ENCODE data around the gene OR6C70. TPM values are rescaled to one million over a fixed set of nuclear protein-coding genes. Genes with fewer than 3 reads are reported as not detected.

Gene OR6C70
- total and polyA plus RNA-seq, 2 of the 4 experiments (the other 2 are of a cell fraction), result not detected

DNA sequence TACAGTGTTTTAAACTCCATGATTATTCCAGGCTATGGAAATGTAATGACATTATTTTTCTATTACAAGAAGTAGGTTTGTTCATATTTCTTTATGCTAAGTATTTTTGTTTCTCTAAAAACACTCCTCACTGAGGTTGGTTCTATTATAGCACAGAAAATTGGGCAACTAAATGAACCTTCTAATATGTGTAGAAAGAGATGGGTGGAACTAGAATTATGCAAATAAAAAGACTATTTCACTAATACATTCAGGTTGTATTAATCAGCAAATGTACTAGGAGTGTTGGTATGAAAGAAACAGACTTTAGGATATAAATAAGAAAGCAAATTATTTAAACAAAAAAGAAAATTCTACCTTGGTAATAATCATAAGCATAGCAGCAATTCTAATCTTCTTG is 21.1 kb downstream of the OR6C70 start:
- no peak for TF ChIP-seq MAZ (IDR thresholded peaks at IDR 0.05; ENCODE audit: borderline replicate concordance, low read depth, low read length)
- TF ChIP-seq MXI1 (IDR thresholded peaks at IDR 0.05; ENCODE audit: borderline replicate concordance, low read depth, low read length), result no peak
- no peak for TF ChIP-seq POLR2A (IDR thresholded peaks at IDR 0.05; ENCODE audit: low read depth, low read length)
- TF ChIP-seq, protein P1, sequence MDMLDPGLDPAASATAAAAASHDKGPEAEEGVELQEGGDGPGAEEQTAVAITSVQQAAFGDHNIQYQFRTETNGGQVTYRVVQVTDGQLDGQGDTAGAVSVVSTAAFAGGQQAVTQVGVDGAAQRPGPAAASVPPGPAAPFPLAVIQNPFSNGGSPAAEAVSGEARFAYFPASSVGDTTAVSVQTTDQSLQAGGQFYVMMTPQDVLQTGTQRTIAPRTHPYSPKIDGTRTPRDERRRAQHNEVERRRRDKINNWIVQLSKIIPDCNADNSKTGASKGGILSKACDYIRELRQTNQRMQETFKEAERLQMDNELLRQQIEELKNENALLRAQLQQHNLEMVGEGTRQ (IDR thresholded peaks at IDR 0.05; ENCODE audit: low read depth, low read length), result no peak
- no peak for TF ChIP-seq CTCF (conservative IDR thresholded peaks at IDR 0.05; ENCODE audit: low read depth, low read length)
- no peak for TF ChIP-seq RFX5 (IDR thresholded peaks at IDR 0.05; ENCODE audit: low read depth, low read length)
- Histone ChIP-seq H3K4me3 (ENCODE audit: insufficient read depth, low read depth, low read length) (no peak overlapping the region), H3K36me3 (ENCODE audit: control insufficient read depth, insufficient read depth, low read length) (no peaks in the 10 kb centered on the region), H3K4ac (ENCODE audit: low read depth, low read length) (no peak overlapping the region), H2AFZ (replicated peaks; ENCODE audit: low read length, poor library complexity) (no peak overlapping the region), H4K8ac (ENCODE audit: low read depth in 2 of 2, low read length in 2 of 2) (no peak overlapping the region), H3K23ac (ENCODE audit: low read depth, low read length) (no peak overlapping the region), H3K27ac (ENCODE audit: insufficient read depth, low read length) (no peak overlapping the region), H3K27me3 (ENCODE audit: control insufficient read depth, insufficient read depth, low read length) (no peaks in the 10 kb centered on the region), H3K79me1 (ENCODE audit: low read depth in 1 of 2, low read length in 2 of 2) (no peaks in the 10 kb centered on the region), H3K56ac (ENCODE audit: extremely low read depth, insufficient read depth, low read length) (no peak overlapping the region), H4K5ac (ENCODE audit: low read depth, low read length) (no peak overlapping the region), H2BK120ac (ENCODE audit: low read depth, low read length) (no peak overlapping the region), H2BK15ac (ENCODE audit: low read depth, low read length) (no peak overlapping the region), H3K18ac (ENCODE audit: low read depth, low read length) (no peak overlapping the region), H3K4me1 (ENCODE audit: control insufficient read depth, insufficient read depth, low read length) (no peaks in the 10 kb centered on the region), H2AK5ac (ENCODE audit: low read depth, low read length) (no peak overlapping the region), H4K20me1 (ENCODE audit: insufficient read depth, low read length) (no peaks in the 10 kb centered on the region), H2AK9ac (replicated peaks; ENCODE audit: low read depth, low read length, poor library complexity) (no peak overlapping the region), H3K4me2 (ENCODE audit: low read depth, low read length) (no peak overlapping the region), H2BK5ac (ENCODE audit: low read depth, low read length, poor library complexity, severe bottlenecking) (no peak overlapping the region), H3K14ac (replicated peaks; ENCODE audit: low read depth, low read length) (no peak overlapping the region), H2BK20ac (ENCODE audit: low read depth, low read length) (no peak overlapping the region), H3K9me3 (ENCODE audit: control insufficient read depth, insufficient read depth, low read length) (no peaks in the 10 kb centered on the region), H3K9ac (ENCODE audit: low read depth, low read length) (no peak overlapping the region), H4K91ac (ENCODE audit: insufficient read depth, low read depth, low read length) (no peak overlapping the region), H3K9me1 (ENCODE audit: insufficient read depth, low read length) (no peaks in the 10 kb centered on the region)
- BruUV-seq (replicated peaks), result no TSS peak
- in situ Hi-C loops (cut with MboI; ENCODE audit: low sequenced_read_pairs) (no loop called here), intact Hi-C loops (cut with micrococcal nuclease) (no loop called here), dilution Hi-C loops (cut with HindIII; ENCODE audit: low sequenced_read_pairs, unreplicated experiment) (no loop called here)
- ChIA-PET CTCF (no interaction called here), POLR2A (ENCODE audit: unreplicated experiment) (no interaction called here)
- ATAC-seq (ENCODE audit: low read depth) (no peak), DNase-seq (no peak)
